BE2C (cell line): Measurements from ENCODE around the gene NPAS1.

ENCODE experiments used
- DNase-seq: peaks from one replicate; pipeline ENCODE4 v3.0.0-alpha.2; 2020
- H3K27me3 ChIP-seq: fragments of 250-450 bp; sonication (Bioruptor Pico); 2 replicates; pipeline ENCODE4 v1.5.1; 2020; ENCODE audit warnings: mild to moderate bottlenecking
- H3K36me3 ChIP-seq: fragments of 250-450 bp; sonication (Bioruptor Pico); 2 replicates; pipeline ENCODE4 v1.5.1; 2020; ENCODE audit warnings: mild to moderate bottlenecking
- H3K4me1 ChIP-seq: fragments of 250-450 bp; sonication (Bioruptor Pico); 2 replicates; pipeline ENCODE4 v1.5.1; 2020
- H3K4me3 ChIP-seq: 2 replicates; pipeline ENCODE4 v1.5.1; 2011; ENCODE audit warnings: low read depth, low read length
- H3K9me3 ChIP-seq: fragments of 250-450 bp; sonication (Bioruptor Pico); 2 replicates; pipeline ENCODE4 v1.5.1; 2020
- TF ChIP-seq, protein P1 (sequence below): IDR thresholded peaks from 2 replicates; pipeline ENCODE4 v1.5.1; 2012; ENCODE audit warnings: mild to moderate bottlenecking, low read depth, low read length

Gene NPAS1

DNA sequence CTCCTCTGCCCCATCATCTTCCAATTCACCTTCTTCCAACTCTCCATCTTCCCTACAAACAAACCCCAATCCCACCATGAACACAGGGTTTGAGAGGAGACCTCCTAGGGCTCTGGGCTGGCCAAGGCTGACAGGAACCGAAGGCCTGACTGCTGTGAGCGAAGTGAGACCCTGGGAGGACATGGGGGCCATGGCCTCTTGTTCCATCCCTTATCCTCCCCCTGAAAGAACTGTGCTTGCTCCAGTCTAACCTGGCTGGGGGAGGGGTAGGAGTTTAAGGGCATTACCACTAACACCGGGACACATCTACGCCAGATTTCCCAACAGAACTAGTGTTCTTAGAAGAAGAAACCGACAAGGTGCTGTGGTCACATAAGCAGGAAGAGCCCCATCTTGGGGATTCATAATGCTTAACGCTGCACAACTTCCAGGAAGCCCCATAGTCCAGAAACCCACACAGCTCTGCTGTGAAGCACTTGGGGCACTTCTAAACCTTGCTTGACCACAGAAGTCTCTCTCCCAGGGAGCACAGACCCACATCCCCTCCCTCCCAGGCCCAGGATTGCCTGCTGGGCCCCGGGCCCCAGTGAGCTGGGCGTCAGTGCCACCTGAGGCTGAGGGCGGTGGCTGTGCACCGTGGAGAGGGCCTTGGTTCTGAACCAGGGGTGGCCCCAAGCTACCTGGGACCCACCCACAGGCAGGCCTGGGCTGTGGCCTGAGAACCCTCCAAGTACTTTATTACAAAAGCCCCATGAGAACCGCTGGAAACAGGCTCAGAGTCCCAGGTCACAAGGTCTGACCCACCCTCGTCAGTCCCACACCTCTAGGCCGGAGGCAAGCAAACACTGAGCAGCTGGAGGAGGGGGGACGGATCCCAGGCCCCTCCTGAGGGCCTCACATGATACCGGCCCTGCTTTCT, 75.2 kb downstream of the NPAS1 start:
- no peak overlapping the region for H3K4me3 ChIP-seq
- H3K4me1 ChIP-seq, result peaks cover 13% of the 10 kb centered on the region
- TF ChIP-seq, protein P1, sequence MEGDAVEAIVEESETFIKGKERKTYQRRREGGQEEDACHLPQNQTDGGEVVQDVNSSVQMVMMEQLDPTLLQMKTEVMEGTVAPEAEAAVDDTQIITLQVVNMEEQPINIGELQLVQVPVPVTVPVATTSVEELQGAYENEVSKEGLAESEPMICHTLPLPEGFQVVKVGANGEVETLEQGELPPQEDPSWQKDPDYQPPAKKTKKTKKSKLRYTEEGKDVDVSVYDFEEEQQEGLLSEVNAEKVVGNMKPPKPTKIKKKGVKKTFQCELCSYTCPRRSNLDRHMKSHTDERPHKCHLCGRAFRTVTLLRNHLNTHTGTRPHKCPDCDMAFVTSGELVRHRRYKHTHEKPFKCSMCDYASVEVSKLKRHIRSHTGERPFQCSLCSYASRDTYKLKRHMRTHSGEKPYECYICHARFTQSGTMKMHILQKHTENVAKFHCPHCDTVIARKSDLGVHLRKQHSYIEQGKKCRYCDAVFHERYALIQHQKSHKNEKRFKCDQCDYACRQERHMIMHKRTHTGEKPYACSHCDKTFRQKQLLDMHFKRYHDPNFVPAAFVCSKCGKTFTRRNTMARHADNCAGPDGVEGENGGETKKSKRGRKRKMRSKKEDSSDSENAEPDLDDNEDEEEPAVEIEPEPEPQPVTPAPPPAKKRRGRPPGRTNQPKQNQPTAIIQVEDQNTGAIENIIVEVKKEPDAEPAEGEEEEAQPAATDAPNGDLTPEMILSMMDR, result no peak
- no peak for DNase-seq
- H3K27me3 ChIP-seq, result no peaks in the 10 kb centered on the region
- H3K9me3 ChIP-seq, result no peaks in the 10 kb centered on the region
- peaks cover 65% of the 10 kb centered on the region for H3K36me3 ChIP-seq
